Stimulated activated CD4-positive, alpha-beta T cell treated with anti-CD3 and anti-CD28 coated beads, Interleukin-4, amount 100 ng/mL, for 24 hours (primary cell): ENCODE data around the gene DRP2.
"Not testable (repeated sequence)": the region's sequence is repeated elsewhere in the genome, so short reads cannot be mapped to it uniquely, and the experiment has no call there.

Source experiments
- DNase-seq: peaks from one replicate; pipeline ENCODE4 v3.0.0-alpha.2; 2020

The DRP2 gene, protein sequence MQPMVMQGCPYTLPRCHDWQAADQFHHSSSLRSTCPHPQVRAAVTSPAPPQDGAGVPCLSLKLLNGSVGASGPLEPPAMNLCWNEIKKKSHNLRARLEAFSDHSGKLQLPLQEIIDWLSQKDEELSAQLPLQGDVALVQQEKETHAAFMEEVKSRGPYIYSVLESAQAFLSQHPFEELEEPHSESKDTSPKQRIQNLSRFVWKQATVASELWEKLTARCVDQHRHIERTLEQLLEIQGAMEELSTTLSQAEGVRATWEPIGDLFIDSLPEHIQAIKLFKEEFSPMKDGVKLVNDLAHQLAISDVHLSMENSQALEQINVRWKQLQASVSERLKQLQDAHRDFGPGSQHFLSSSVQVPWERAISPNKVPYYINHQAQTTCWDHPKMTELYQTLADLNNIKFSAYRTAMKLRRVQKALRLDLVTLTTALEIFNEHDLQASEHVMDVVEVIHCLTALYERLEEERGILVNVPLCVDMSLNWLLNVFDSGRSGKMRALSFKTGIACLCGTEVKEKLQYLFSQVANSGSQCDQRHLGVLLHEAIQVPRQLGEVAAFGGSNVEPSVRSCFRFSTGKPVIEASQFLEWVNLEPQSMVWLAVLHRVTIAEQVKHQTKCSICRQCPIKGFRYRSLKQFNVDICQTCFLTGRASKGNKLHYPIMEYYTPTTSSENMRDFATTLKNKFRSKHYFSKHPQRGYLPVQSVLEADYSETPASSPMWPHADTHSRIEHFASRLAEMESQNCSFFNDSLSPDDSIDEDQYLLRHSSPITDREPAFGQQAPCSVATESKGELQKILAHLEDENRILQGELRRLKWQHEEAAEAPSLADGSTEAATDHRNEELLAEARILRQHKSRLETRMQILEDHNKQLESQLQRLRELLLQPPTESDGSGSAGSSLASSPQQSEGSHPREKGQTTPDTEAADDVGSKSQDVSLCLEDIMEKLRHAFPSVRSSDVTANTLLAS

DNA sequence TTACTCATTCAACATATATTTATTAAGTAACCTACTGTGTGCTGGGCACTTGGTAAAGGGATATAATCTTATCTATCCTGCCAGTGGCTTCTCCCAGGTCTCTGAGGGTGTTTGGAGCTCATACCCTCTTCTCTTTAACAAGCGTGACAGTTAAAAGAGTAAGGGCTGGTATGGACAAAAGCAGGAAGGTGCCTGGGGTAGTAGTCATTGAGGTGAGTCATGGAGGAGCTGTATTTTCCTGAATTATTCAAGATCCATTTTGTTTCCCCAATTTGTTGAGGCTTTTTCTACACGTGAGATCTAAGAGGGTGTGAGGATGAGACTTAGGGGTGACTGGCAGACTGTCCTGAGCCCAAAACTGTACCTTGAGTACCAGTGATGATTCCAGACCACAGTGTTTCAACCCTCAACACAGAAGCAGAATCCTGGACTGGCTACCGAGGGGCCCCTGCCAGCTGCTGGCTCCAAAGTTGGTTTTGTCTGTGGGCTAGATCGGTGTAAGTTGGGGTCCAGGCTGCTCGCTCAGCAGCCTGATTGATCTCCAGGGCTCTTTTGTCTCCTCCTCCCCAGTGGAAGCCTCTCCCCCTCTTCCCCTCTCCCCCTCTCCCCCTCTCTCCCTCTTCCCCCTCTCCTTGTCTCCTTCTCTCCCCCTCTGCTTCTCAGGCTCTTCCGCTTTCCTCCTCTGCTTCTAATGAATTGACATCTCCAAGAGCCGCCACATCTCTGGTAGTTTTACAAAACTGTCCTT, at the start of gene DRP2:
DRP2 (plus strand) TSS at position 671 of the 748 bp plus-strand sequence. CDS start 11,862 bp downstream, outside the sequence.
- no peak for DNase-seq

DNA sequence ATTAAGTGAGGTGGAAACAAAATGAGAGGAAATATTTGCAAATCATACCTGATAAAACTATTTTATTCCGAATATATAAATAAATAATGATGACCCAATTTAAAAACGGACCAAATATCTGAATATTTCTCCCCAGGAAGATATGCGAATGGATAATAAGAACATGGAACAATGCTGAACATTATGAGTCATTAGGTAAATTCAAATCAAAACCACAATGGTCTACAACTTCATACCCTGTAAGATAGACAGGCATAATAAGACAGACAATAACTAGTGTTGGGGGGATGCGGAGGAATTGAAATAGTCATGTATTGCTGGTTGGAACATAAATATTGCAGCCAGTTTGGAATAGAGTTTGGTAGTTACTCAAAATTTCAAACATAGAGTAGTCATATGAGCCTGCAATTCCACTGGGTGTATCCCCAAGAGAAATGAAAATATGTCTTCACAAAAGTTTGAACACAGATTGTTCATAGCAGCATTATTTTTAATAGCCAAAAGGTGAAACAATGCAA, 47.6 kb upstream of the DRP2 start:
- DNase-seq = no peak

DNA sequence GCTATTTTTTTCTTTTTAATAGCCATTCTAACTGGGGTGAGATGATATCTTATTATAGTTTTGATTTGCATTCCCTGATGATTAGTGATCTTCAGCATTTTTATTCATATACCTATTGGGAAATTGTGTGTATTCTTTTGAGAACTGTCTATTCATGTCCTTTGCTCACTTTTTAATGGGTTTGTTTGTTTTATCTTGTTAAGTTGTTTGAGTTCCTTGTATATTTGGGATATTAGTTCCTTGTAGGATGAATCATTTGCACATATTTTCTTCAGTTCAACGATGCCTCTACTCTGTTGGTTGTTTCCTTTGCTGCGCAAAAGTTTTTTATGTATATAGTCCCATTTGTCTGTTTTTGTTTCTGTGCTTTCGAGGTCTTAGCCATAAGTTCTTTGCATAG, 43.1 kb upstream of the DRP2 start:
- no peak for DNase-seq

DNA sequence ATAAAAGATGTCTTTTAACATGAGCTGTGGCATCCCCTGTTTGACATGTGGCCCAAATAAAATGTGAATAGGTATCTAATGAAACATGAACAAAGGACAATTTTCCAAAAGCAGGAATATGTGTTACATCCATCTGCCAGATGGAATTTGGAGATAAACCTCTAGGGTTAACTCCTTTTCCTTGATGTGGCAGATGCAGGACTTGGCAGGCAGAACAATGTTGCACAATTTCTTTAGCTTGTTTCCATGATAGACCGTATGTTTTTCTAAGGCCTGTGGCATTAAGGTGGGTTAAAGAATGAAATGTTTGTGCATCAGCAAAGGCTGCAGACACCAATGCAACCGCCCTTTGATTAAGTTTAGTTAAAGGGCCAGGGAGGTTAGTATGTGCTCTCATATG, 34.7 kb upstream of the DRP2 start:
- not testable (repeated sequence) for DNase-seq

DNA sequence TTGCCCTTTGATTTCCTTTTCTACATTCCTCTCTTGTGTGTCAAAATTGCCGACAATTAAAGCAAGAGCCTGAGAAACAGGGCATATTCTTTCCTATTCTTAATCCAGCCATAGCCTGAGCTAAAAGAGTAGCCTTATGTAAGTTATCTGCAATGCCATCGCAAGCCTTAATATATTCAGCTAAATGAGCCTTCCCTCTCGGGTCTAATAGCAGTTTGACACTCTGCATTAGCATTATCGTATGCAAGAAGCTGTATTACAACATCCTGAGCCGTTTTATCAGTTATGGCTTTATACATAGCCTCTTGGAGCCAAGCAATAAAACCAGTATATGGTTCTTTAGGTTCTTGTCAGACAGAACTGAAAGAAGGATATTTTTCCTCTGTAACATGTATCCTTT, 31.6 kb upstream of the DRP2 start:
- DNase-seq = not testable (repeated sequence)

DNA sequence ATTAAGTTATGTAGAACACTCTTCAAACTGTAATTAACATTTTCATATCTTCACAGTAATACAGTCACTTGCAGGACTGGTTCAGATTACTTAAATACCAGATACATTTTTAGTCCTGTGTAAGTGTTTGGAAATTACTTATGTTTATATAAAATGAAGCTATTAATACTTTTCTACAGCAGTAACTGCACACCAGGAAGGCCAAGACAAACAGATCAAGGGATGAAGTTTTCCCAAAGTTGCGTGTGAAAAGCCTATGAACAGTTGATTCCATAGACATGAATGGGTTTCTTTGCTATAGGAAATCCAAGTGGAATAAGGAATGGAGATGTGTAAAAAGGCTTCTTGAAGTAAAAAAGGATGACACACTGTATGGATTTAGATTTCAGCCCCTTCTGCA, 28.9 kb upstream of the DRP2 start:
- DNase-seq = no peak

DNA sequence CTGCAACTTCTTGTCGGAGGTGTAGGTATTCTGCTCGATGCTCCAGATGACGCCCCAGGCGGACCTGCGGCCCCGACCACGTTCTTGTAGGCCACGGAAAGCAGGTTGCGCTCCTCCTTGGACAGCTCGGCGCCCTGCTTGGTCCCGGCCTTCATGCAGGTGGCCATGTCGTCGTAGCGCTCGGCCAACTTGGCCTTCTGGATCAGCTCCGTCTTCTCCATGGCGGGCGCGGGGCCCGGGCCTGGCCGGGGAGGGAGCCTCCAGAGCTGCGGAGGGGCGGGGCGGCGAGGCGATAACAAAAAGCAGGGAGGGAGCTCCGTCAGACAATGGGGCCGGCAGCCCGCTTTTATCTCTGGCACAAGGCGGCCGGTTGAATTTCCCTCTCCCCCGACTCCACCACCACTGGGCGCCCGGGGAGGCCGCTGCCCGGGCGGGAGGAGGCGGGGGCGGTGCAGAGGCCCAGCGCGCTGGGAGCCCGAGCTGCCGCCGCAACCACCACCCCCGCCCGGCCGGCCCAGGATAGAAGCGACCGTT, 28.3 kb upstream of the DRP2 start:
- no peak for DNase-seq

DNA sequence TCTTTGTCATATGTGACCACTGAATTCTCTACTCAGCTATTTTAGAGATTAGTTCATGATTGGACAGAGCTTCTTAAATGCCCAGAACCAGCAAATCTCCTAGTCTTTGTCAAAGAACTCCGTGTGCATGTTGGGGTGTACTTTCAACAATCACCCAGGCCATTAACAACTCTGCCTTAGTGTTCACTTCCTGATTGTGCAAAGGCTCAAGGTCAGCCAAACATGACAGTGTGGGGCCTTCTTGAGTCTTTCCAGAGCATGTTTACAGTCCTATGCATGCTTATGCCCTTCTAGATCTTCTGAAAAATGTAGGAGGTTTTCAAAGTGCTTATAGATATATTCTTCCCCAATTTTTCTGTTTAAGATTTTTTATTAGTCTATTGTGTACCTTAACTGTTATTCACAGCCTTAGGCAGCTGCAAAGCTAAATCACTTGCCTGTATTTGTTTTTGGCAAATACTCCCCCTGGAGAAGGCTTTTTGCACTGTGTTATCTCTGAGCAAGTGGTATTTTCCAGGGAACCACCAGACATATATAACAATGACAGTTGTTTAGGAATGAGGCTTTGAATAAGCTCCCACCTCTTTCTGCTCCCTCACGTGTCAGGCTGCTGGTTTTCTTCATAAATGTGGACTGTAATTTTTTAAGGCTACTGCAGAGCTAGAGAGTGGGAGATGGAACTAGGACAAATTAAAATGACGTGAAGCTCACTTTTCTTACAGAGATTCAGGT, 24.0 kb upstream of the DRP2 start:
- no peak for DNase-seq

DNA sequence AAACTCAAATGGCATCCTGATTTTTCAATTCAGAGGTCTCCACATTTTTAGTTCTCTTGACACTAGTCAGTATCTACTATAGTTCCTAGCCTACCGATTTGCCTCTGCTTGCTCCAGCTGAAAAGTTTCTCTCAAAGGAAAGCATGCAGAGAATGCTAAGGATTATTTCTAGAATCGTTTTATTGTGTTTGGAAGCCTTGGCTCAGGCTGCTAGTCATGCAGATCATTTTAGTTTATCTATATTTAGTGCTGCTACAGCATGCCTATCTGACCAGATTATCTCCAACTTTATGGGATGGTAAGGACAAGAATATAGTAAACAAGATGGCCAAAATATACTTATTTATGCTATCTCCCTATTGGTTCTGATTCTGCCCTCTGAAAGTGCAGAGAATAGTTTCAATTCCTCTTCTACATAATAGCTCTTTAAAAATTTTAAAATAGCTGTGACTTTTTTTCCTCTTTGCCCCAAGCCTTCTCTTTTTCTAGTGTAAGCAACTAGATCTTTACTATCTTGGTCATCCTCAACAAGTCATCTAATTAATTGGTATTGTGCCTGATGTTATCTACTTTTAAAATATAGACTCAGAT, 15.7 kb upstream of the DRP2 start:
- DNase-seq = no peak

DNA sequence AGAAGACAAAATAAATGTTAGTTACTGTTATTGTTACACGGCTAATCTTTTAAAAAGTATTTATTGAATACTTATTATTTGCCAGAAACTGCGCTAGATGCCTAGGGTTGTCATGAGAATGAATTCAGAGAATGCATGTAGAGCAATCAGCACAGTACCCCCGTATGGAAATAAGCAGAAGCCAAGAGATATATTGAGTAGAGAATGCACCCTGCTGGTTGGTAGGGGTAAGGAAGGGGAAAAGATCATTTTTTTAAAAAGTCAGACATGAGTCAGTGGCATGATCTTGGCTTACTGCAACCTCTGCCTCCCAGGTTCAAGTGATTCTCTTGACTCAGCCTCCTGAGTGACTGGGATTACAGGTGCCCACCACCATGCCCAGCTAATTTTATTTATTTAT, 13.1 kb upstream of the DRP2 start:
- peak; percentile 4 for DNase-seq

DNA sequence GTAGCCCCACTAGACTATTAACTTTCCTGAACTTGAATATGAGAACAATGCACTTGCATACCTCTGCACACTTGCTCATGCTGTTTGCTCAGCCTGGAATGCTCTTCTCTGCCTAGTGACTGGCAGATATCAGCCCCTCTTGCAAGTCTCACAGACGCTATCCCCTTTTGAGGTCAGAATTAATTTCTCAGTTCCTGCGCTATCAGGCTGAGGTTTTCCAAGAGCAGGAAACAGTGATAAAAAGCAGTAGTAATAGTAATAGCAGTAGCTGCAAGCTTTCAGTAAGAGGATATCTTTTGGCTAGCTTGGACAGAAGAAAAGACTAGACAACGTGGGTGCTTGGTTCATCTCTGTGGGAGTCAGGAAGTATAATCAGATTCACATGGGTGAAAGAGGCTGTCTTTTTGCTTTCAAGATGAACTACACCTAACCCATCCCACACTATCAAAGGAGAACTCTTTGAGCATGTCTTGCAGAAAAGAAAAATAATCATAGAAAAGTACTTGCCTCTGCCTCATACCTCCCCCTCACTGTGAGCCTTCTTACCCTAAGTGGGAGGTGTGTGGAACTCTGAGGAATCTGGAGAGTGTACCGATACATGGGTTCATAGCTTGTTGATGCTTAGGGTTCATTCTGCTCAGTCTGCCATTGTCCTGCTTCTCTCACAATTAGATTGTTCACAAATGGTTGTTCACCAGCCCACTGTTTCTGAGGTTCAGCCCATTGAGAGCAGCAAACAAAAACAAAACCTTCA, 11.3 kb upstream of the DRP2 start:
- peak; percentile 11 for DNase-seq

DNA sequence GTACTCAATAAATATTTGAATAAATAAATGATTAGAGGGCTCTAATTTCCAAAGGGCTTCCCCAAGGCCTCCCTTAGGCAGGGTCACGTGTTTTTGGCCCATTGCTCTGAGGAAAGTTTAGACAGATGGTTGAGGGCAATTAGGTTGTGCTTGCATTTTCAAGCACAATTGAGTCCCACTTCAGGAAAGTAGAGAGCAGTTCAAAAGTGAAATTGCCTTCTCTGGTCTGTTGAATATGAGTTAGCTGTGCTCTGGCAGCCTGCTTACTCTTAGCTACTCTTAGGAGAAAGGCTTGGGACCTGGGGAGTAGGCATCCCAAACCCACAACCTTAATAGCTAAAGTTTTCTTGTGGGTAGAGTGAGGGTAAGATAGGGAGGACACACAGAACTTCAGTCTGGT, 9.0 kb upstream of the DRP2 start:
- DNase-seq = no peak

DNA sequence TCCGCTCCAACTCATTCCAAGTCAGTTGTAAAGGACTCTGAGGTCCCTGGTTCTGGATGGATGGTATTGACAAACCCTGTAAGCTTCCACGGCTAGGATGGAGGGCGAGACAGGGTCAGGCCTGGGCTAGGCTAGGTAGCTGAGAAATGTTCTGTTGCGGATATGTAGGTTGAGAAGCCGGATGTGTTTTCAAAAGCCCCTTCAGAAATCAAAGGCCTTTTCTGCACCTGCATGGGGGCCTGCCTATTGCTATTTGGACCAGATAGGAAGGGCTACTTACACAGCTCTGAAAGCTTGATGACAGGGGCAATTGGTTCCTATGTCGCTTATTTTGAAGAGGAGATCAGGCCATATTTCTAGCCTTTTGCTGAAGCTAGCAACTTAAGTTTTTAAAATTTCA, 1.9 kb upstream of the DRP2 start:
- no peak for DNase-seq

DNA sequence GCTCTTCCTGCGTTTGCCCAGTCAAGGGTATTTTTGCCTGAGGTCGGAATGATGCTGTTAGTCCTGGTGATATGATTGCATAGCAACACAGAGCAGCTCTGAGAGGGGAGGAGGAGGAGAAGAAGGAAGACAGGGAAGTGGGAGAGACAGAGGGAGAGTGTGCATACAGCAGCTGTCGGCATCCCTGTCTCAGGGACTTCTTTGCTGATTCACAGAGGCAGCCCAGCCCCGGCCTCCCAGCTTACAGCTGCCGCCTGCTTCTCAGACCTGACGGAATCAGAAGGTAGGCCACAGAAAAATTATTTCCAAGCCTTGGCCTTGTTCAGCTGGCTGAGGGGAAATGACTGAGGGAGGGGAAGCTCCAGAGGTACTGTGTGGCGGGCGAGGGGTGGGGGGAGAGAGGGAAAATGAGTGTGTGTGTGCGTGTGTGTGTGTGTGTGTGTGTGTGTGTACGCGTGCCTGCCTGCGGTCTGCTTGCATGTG, 319 bp downstream of the DRP2 start:
- peak; percentile 12 for DNase-seq

DNA sequence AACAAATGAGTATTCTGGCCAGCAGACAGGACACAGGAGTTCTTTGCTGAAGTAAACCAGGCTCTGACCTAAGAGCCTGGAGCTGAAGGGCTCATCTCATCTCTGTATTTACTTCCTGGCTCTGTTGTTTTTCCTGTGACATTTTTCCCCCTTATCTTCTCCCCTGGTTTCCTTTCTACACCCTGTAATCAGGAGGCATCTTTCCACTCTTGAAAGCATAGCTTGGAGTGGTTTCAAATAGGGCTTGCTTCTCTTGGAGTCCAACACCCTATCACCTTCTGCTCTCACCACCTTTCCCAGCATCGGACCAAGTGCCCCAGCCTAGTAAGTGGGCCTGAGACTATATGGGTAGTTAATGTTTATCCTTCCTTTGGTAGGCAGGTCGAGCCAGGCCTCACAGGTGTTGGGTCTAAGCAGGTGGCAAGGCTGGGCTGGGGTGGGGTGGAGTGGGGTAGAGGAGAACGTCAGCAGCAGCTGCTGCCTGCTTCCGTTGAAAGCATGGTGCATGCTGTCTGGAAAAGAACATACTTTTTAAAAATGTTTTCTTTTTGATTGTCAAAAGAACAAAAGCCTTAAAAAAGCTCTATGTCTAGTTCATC, 1.2 kb downstream of the DRP2 start:
- no peak for DNase-seq

DNA sequence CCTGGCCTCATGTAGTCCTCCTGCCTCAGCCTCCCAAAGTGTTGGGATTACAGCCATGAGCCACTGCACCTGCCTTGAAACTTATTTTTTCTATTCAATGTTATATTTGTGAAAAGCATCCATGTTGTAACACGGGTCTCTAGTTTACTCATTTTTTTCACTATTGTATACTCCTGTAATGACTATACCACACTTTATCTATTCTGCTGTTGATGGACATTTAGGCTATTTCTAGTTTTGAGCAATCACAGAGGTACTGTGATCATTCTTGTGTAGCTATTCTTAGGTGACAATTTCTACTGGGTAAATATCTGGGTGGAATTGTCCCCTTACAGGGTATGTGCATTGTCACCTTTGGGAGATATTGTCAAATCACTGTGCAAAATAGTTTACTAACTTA, 3.6 kb downstream of the DRP2 start:
- no peak for DNase-seq

DNA sequence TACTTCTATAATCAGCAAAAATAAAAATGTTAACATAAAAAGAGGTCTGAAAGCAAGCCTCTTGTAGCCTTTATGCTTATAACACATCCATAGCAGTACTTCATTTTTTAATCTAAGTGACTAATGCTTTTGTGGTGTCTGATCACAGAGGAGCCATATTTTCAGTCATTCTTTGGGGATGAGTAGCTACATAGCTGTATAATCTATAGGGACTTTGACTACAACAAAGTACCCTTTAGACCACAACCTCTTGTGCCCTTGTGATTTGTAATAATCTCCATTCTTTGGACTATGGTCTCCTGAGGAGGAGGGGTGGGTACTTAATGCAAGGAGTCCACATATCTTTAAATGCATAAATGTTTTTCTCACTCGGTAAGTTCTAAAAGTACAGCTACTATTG, 9.6 kb downstream of the DRP2 start:
- no peak for DNase-seq

DNA sequence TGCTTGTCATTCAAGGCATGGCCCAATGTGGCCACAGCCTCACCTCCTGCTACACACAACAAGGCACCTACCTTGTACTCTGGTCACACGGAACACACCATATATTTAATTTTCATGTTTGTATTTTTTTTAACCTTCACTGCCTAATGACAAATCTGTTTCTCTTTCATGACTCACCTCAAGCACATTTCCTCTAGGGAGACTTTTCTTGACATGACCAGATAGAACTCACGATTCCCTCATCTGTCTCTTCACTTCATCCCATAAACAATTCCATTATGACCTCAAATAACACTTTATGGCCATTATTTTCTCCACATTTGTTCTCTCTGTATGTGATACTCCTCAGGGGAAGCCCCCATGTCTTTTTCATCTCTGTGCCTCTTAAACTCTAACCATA, 11.1 kb downstream of the DRP2 start:
- DNase-seq = no peak

DNA sequence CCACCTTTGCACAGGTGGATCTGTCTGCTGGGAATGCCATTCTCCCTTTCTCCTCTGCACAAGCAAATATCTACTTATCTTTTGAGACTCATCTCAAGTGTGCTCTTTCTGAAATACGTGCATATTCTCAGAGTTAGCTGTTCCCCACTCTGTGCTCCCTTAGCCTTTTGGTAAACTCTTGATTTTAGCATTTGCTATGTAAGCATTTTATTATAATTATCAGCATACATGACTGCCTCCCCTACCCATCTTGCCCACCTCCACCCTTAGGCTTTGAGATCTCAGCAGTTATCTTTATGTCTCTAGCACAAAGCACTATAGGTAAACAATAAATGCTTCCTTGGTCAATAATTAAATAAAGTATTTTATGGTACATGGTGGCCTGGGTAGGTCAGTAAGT, 11.5 kb downstream of the DRP2 start:
- DNase-seq = no peak

DNA sequence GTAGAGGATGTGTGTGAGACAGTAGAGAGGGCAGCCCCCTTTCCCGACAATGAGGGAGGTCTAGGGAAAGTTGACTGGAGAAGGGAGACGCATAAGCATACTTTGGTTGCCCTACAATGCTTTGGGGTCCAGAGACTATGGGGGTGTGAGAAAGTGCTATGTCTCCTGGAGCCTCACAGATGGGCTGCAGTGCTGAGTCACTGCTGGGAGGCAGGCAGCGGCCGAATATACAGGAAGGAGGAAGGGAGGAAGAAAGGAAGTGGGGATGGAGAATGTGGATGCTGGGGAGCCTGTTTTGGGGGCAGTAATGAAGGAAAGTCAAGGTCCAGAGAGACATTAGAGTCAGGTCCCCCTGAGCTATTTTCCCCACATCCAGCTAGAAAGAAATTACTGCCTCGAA, 12.7 kb downstream of the DRP2 start:
- DNase-seq = no peak
